NCI-H1930 (cell line): ENCODE results near the gene FITM1.

Experiments used
- DNase-seq, 2 experiments: peaks; one replicate each; lab custom pipeline; 2025; lab: John Stamatoyannopoulos, UW

The FITM1 gene

GRCh38 chr14:24130380-24130716 is at the start of gene FITM1:
FITM1 (plus strand) TSS chr14:24130659; CDS start chr14:24131564, 905 bp downstream.
- no peak for DNase-seq

GRCh38 chr14:24080888-24081738 is 49.3 kb upstream of the FITM1 start:
- DNase-seq: peak in 1 of 2 experiments; percentile 44

GRCh38 chr14:24081739-24082211 is 48.7 kb upstream of the FITM1 start:
- no peak for DNase-seq

GRCh38 chr14:24082411-24083080 is 47.9 kb upstream of the FITM1 start:
- DNase-seq: no peak

GRCh38 chr14:24083462-24083861 is 47.0 kb upstream of the FITM1 start:
- DNase-seq: no peak

- no peak for DNase-seq
These were observed 46.0 kb upstream of the FITM1 start for GRCh38 chr14:24084440-24084839.

- DNase-seq: no peak
These were observed 45.2 kb upstream of the FITM1 start for GRCh38 chr14:24085215-24085614.

- DNase-seq: no peak
These were observed 44.1 kb upstream of the FITM1 start for GRCh38 chr14:24086193-24086955.

- DNase-seq: no peak
These were observed 43.5 kb upstream of the FITM1 start for GRCh38 chr14:24087004-24087403.

GRCh38 chr14:24088095-24088494 is 42.4 kb upstream of the FITM1 start:
- no peak for DNase-seq

- DNase-seq: no peak
These were observed 40.6 kb upstream of the FITM1 start for GRCh38 chr14:24089890-24090289.

GRCh38 chr14:24092110-24092504 is 38.4 kb upstream of the FITM1 start:
- DNase-seq: no peak

- no peak for DNase-seq
These were observed 37.8 kb upstream of the FITM1 start for GRCh38 chr14:24092505-24093206.

GRCh38 chr14:24093207-24093900 is 37.1 kb upstream of the FITM1 start:
- DNase-seq: no peak

GRCh38 chr14:24093901-24094840 is 36.3 kb upstream of the FITM1 start, which contains the start of gene PCK2:
PCK2 (plus strand) TSS chr14:24094311; CDS start chr14:24094406, 95 bp downstream.
- DNase-seq: peak; percentile 55 to 82

GRCh38 chr14:24094841-24095270 is 35.6 kb upstream of the FITM1 start:
- no peak for DNase-seq

- DNase-seq: no peak
These were observed 35.0 kb upstream of the FITM1 start for GRCh38 chr14:24095271-24096068.

GRCh38 chr14:24096545-24097181 is 33.8 kb upstream of the FITM1 start:
- DNase-seq: no peak
